Measurements from ENCODE around the gene BNC2.

GRCh38 chr9:16611001-16611400 lies 259.5 kb downstream of the BNC2 start:
- TF ChIP-seq CTCF (conservative IDR thresholded peaks at IDR 0.05; ENCODE audit: low read length) (no peak), EZH2phosphoT487 (IDR thresholded peaks at IDR 0.05; ENCODE audit: borderline replicate concordance, low read depth, low read length) (no peak)

Measured in OCI-LY7 (cell line).